Right atrium auricular region (tissue), 2 donors: ENCODE measurements around the gene TNNT1. TPM values are rescaled to one million over a fixed set of nuclear protein-coding genes. Genes with fewer than 3 reads are reported as not detected.

Experiments
- DNase-seq: peaks from one replicate; pipeline ENCODE4 v3.0.0-alpha.2; 2019; ENCODE audit warnings: low spot score
- H3K27ac ChIP-seq, 2 donors: fragments of 200-600 bp; sonication (generic); 1 replicate in 1 of 2; 2 replicates in 1 of 2; pipeline ENCODE4 v1.5.1; 2016 to 2019
- H3K27me3 ChIP-seq, 2 donors: fragments of 200-600 bp; sonication (generic); one replicate each; pipeline versions ENCODE4 v1.5.1 to v1.6.0; 2017 to 2019
- H3K36me3 ChIP-seq: fragments of 200-600 bp; sonication (generic); one replicate; pipeline ENCODE4 v1.5.1; 2016
- H3K4me1 ChIP-seq, 2 donors: fragments of 200-600 bp; sonication (generic); one replicate each; pipeline versions ENCODE4 v1.5.1 to v1.6.0; 2017 to 2019
- H3K4me3 ChIP-seq, 2 donors: fragments of 200-600 bp; sonication (generic); 1 replicate in 1 of 2; 2 replicates in 1 of 2; pipeline ENCODE4 v1.5.1; 2017 to 2019; ENCODE audit warnings: mild to moderate bottlenecking in 1 of 2, moderate library complexity in 1 of 2
- H3K9me3 ChIP-seq, 2 donors: fragments of 200-600 bp; sonication (generic); one replicate each; pipeline ENCODE4 v1.5.1; 2019
- total RNA-seq, 2 donors: library from RNA; depleted of rRNA; stranded (reverse); fragments of >200 nt; gene quantifications; one replicate each; pipeline ENCODE4 v1.1.0, GENCODE V29; 2016
- TF ChIP-seq, protein P1 (sequence below), 2 donors: fragments of 200-600 bp; sonication (generic); IDR thresholded peaks; one replicate each; pipeline ENCODE4 v1.5.1; 2019; ENCODE audit warnings: antibody characterized with exemption in 2 of 2

Gene TNNT1
- total RNA-seq, 2 donors from 2014 or later, result 6.8 to 46.5 TPM

GRCh38 chr19:55132453-55133129 lies 16.4 kb downstream of the TNNT1 start:
- H3K27me3 ChIP-seq, result no peaks in the 10 kb centered on the region
- no peak for DNase-seq
- H3K9me3 ChIP-seq, result no peaks in the 10 kb centered on the region
- H3K4me1 ChIP-seq, result no peaks in the 10 kb centered on the region
- TF ChIP-seq, protein P1, sequence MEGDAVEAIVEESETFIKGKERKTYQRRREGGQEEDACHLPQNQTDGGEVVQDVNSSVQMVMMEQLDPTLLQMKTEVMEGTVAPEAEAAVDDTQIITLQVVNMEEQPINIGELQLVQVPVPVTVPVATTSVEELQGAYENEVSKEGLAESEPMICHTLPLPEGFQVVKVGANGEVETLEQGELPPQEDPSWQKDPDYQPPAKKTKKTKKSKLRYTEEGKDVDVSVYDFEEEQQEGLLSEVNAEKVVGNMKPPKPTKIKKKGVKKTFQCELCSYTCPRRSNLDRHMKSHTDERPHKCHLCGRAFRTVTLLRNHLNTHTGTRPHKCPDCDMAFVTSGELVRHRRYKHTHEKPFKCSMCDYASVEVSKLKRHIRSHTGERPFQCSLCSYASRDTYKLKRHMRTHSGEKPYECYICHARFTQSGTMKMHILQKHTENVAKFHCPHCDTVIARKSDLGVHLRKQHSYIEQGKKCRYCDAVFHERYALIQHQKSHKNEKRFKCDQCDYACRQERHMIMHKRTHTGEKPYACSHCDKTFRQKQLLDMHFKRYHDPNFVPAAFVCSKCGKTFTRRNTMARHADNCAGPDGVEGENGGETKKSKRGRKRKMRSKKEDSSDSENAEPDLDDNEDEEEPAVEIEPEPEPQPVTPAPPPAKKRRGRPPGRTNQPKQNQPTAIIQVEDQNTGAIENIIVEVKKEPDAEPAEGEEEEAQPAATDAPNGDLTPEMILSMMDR (IDR thresholded peaks at IDR 0.05), result peak in 1 of 2 donors; percentile 18
- no peak overlapping the region for H3K4me3 ChIP-seq
- no peak overlapping the region for H3K27ac ChIP-seq
- peaks cover 4% of the 10 kb centered on the region for H3K36me3 ChIP-seq

DNA sequence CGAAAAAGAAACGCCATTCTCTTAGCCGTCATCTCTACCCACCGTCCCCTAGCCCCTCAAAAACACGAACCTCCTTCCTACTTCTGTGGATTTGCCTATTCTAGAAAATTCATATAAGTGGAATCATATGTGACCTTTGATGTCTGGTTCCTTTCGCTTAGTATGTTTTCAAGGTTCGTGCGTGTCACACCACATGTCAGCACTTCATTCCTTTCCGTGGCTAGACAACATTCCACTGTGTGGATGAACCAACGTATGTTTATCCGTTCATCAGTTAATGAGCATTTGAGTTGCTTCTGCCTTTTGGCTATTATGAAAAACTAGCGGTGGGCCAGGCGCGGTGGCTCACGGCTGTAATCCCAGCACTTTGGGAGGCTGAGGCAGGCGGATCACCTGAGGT lies 17.6 kb downstream of the TNNT1 start:
- H3K27me3 ChIP-seq, result no peaks in the 10 kb centered on the region
- no peak for DNase-seq
- no peak overlapping the region for H3K27ac ChIP-seq

GRCh38 chr19:55119053-55119452 lies 30.0 kb downstream of the TNNT1 start:
- Histone ChIP-seq H3K9me3 (no peaks in the 10 kb centered on the region), H3K27ac (peak overlapping the region; percentile 77 to 85), H3K36me3 (no peaks in the 10 kb centered on the region), H3K4me1 (peaks cover 0 to 33% of the 10 kb centered on the region in 2 donors), H3K27me3 (no peaks in the 10 kb centered on the region), H3K4me3 (no peak overlapping the region)
- TF ChIP-seq, protein P1 (IDR thresholded peaks at IDR 0.05), result no peak
- no peak for DNase-seq

More for the DNA sequence above, 17.6 kb downstream of the TNNT1 start:
- TF ChIP-seq, protein P1 (IDR thresholded peaks at IDR 0.05), result no peak
- H3K36me3 ChIP-seq, result peaks cover under 1% of the 10 kb centered on the region
- H3K9me3 ChIP-seq, result no peaks in the 10 kb centered on the region
- no peaks in the 10 kb centered on the region for H3K4me1 ChIP-seq
- H3K4me3 ChIP-seq, result no peak overlapping the region

- no peak for DNase-seq
- TF ChIP-seq, protein P1 (IDR thresholded peaks at IDR 0.05), result no peak
These were observed 30.5 kb downstream of the TNNT1 start for GRCh38 chr19:55118401-55118991.

DNA sequence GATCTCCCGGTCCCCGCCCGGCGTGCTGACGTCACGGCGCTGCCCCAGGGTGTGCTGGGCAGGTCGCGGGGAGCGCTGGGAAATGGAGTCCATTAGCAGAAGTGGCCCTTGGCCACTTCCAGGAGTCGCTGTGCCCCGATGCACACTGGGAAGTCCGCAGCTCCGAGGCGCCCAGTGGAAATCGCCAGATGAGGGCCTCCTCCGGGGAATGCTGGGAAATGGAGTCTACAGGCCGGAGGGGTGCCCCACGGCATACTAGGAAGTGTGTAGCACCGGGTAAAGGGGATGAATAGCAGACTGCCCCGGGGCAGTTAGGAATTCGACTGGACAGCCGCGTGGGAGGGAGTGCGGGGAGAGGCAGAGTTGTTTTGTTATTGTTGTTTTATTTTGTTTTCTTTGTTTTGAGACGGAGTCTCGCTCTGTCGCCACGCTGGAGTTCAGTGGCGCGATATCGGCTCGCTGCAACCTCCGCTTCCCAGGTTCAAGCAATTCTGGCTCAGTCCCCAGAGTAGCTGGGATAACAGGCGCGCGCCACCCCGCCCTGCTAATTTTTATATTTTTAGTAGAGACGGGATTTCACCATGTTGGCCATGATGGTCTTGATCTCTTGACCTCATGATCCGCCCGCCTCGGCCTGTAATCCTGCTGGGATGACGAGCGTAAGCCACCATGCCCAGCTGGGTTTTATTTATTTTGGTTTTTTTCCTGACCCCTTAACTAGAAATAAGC lies 31.2 kb downstream of the TNNT1 start:
- DNase-seq, result peak; percentile 99
- Histone ChIP-seq H3K36me3 (peaks cover under 1% of the 10 kb centered on the region), H3K27ac (peak overlapping the region; percentile 77 to 85), H3K27me3 (no peaks in the 10 kb centered on the region), H3K9me3 (no peaks in the 10 kb centered on the region), H3K4me1 (peaks cover 0 to 45% of the 10 kb centered on the region in 2 donors), H3K4me3 (peak overlapping the region; percentile 80 to 88)
- TF ChIP-seq, protein P1 (IDR thresholded peaks at IDR 0.05), result peak in 1 of 2 donors; percentile 4

More at GRCh38 chr19:55118401-55118991, 30.5 kb downstream of the TNNT1 start:
- H3K4me3 ChIP-seq, result peak overlapping the region; percentile 80 to 88
- no peaks in the 10 kb centered on the region for H3K9me3 ChIP-seq
- peaks cover 0 to 38% of the 10 kb centered on the region in 2 donors for H3K4me1 ChIP-seq
- no peaks in the 10 kb centered on the region for H3K36me3 ChIP-seq
- peak overlapping the region; percentile 77 to 85 for H3K27ac ChIP-seq
- H3K27me3 ChIP-seq, result no peaks in the 10 kb centered on the region
